ENCODE results near the gene CCL15. TPM values are rescaled to one million over a fixed set of nuclear protein-coding genes. Genes with fewer than 3 reads are reported as not detected.

CCL15 gene
- total RNA-seq, 2 donors from 2014 or later = 1.0 TPM; not detected in 1

GRCh38 chr17:35978346-35978745, 23.0 kb downstream of the CCL15 start:
- H3K4me3 ChIP-seq = no peak overlapping the region
- H3K9me3 ChIP-seq = no peaks in the 10 kb centered on the region
- no peak for DNase-seq
- H3K27me3 ChIP-seq = no peaks in the 10 kb centered on the region
- 77 to 94% methylated on average over 3 of the region's 3 CpGs for WGBS, 2 donors
- no peak for ATAC-seq
- H3K4me1 ChIP-seq = peaks cover 7% of the 10 kb centered on the region
- intact Hi-C loops (cut with DNase I) = loop anchor here (10.0 kb wide), 1 partner anchor 86 kb away; the partner anchor contains the start of gene CCL18
- no peak for TF ChIP-seq CTCF (IDR thresholded peaks at IDR 0.05)
- TF ChIP-seq POLR2A (IDR thresholded peaks at IDR 0.05) = no peak
- H3K36me3 ChIP-seq (replicated peaks in 1 of 2; ENCODE audit: insufficient read depth in 1 of 2, low read depth in 2 of 2) = no peaks in the 10 kb centered on the region
- no peak overlapping the region for H3K27ac ChIP-seq

GRCh38 chr17:35977509-35977908, 23.8 kb downstream of the CCL15 start:
- intact Hi-C loops (cut with DNase I) = loop anchor here (10.0 kb wide), 1 partner anchor 87 kb away; the partner anchor contains the start of gene CCL18
- 81 to 92% methylated on average over 7 of the region's 7 CpGs for WGBS, 2 donors

GRCh38 chr17:35973333-35974260, 27.8 kb downstream of the CCL15 start:
- ATAC-seq = peak; percentile 45
- TF ChIP-seq POLR2A (IDR thresholded peaks at IDR 0.05) = no peak
- TF ChIP-seq CTCF (IDR thresholded peaks at IDR 0.05) = no peak
- Histone ChIP-seq H3K4me1 (peaks cover 15% of the 10 kb centered on the region), H3K4me3 (no peak overlapping the region), H3K9me3 (no peaks in the 10 kb centered on the region), H3K27ac (peak overlapping the region in 2 of 4 donors; percentile 3 to 7), H3K27me3 (no peaks in the 10 kb centered on the region), H3K36me3 (replicated peaks in 1 of 2; ENCODE audit: insufficient read depth in 1 of 2, low read depth in 2 of 2) (no peaks in the 10 kb centered on the region)
- WGBS, 2 donors = 36% methylated on average over 10 of the region's 10 CpGs
- peak; percentile 22 to 47 (median 36) for DNase-seq
- intact Hi-C loops (cut with DNase I) = loop anchor here (10.0 kb wide), 1 partner anchor 91 kb away; the partner anchor contains the start of gene CCL18

More at GRCh38 chr17:35977509-35977908, 23.8 kb downstream of the CCL15 start:
- no peak overlapping the region for H3K27ac ChIP-seq
- H3K4me3 ChIP-seq = no peak overlapping the region
- no peak for ATAC-seq
- H3K27me3 ChIP-seq = no peaks in the 10 kb centered on the region
- TF ChIP-seq CTCF (IDR thresholded peaks at IDR 0.05) (no peak), POLR2A (IDR thresholded peaks at IDR 0.05) (no peak)
- no peak for DNase-seq
- H3K4me1 ChIP-seq = peaks cover 15% of the 10 kb centered on the region
- no peaks in the 10 kb centered on the region for H3K36me3 ChIP-seq (replicated peaks in 1 of 2; ENCODE audit: insufficient read depth in 1 of 2, low read depth in 2 of 2)
- H3K9me3 ChIP-seq = no peaks in the 10 kb centered on the region

GRCh38 chr17:35972945-35973332, 28.4 kb downstream of the CCL15 start:
- 63 to 70% methylated on average over 4 of the region's 4 CpGs for WGBS, 2 donors
- intact Hi-C loops (cut with DNase I) = loop anchor here (10.0 kb wide), 1 partner anchor 92 kb away; the partner anchor contains the start of gene CCL18
- DNase-seq = no peak
- no peaks in the 10 kb centered on the region for H3K36me3 ChIP-seq (replicated peaks in 1 of 2; ENCODE audit: insufficient read depth in 1 of 2, low read depth in 2 of 2)
- H3K27ac ChIP-seq = peak overlapping the region in 2 of 4 donors; percentile 3 to 7
- H3K27me3 ChIP-seq = no peaks in the 10 kb centered on the region
- no peaks in the 10 kb centered on the region for H3K9me3 ChIP-seq
- peaks cover 15% of the 10 kb centered on the region for H3K4me1 ChIP-seq
- ATAC-seq = no peak
- TF ChIP-seq POLR2A (IDR thresholded peaks at IDR 0.05) (no peak), CTCF (IDR thresholded peaks at IDR 0.05) (no peak)
- no peak overlapping the region for H3K4me3 ChIP-seq

Measured in body of pancreas (tissue), 4 donors.